Endothelial cell of umbilical vein (primary cell): Measurements from ENCODE around the gene NOTCH2. TPM values are rescaled to one million over a fixed set of nuclear protein-coding genes. Genes with fewer than 3 reads are reported as not detected.

Source experiments
- BruUV-seq: library from RNA; stranded (reverse); fragments of 400-500 nt; replicated peaks from 2 replicates; lab custom pipeline; 2021; lab: Mats Ljungman, UMichigan
- CTCF ChIA-PET: fragments of 300-600, 350-600 bp; sonication (Branson Sonifier 250); formaldehyde crosslinking; loops from one replicate; lab custom pipeline; 2021; ENCODE audit warnings: antibody characterized with exemption, inconsistent platforms; lab: Charles Lee
- POLR2A ChIA-PET: fragments of 300-600, 350-600 bp; sonication (Branson Sonifier 250); formaldehyde crosslinking; loops from one replicate; lab custom pipeline; 2021; ENCODE audit warnings: antibody characterized with exemption, inconsistent platforms; lab: Charles Lee
- DNase-seq: peaks from one replicate; pipeline ENCODE4 v3.0.0-alpha.2; 2011; ENCODE audit warnings: low read depth, low spot score
- FAIRE-seq: peaks from 2 replicates; lab custom pipeline; 2011; peaks lifted over from hg19 to GRCh38; lab: Jason Lieb, UNC
- H2AFZ ChIP-seq: 2 replicates; pipeline ENCODE4 v1.6.0; 2012; ENCODE audit warnings: low read depth, low read length, control low read depth, inconsistent platforms
- H3K27ac ChIP-seq: 2 replicates; pipeline ENCODE4 v1.5.1; 2011; ENCODE audit warnings: low read depth, mild to moderate bottlenecking, control low read depth, low read length, moderate library complexity; ENCODE audit not compliant: insufficient read depth
- H3K27me3 ChIP-seq, 2 experiments: 2 replicates each; pipeline versions ENCODE4 v1.6.0 to v1.6.1; 2011; ENCODE audit warnings: low read length in 2 of 2, mixed read lengths in 1 of 2; ENCODE audit not compliant: control insufficient read depth in 2 of 2, insufficient read depth in 2 of 2
- H3K36me3 ChIP-seq, 2 experiments: 2 replicates in 1 of 2; 3 replicates in 1 of 2; pipeline ENCODE4 v1.5.1; 2011; ENCODE audit warnings: low read length in 2 of 2, mild to moderate bottlenecking in 1 of 2, moderate library complexity in 1 of 2; ENCODE audit not compliant: control insufficient read depth in 2 of 2, insufficient read depth in 2 of 2; ENCODE audit errors: extremely low read depth in 1 of 2
- H3K4me1 ChIP-seq: 3 replicates; pipeline ENCODE4 v1.5.1; 2011; ENCODE audit warnings: mild to moderate bottlenecking, low read length; ENCODE audit not compliant: control insufficient read depth, insufficient read depth; ENCODE audit errors: extremely low read depth
- H3K4me2 ChIP-seq: 2 replicates; pipeline ENCODE4 v1.6.1; 2011; ENCODE audit warnings: low read length, control low read depth, mixed read lengths; ENCODE audit not compliant: insufficient read depth
- H3K4me3 ChIP-seq, 3 experiments: fragments of 200-600 bp in 1 of 3; sonication (generic), shearing (Covaris generic) in 1 of 3; replicated peaks in 1 of 3; 2 replicates each; pipeline ENCODE4 v1.5.1; 2011 to 2016; ENCODE audit warnings: control low read depth in 3 of 3, low read length in 3 of 3, mild to moderate bottlenecking in 2 of 3, inconsistent platforms in 1 of 3, low read depth in 1 of 3, moderate library complexity in 1 of 3; ENCODE audit not compliant: insufficient read depth in 1 of 3
- H3K79me2 ChIP-seq: 2 replicates; pipeline ENCODE4 v1.6.0; 2012; ENCODE audit warnings: low read length, inconsistent platforms; ENCODE audit not compliant: control insufficient read depth, insufficient read depth
- H3K9ac ChIP-seq: replicated peaks from 2 replicates; pipeline ENCODE3; 2011; ENCODE audit warnings: low read length, control low read depth; ENCODE audit not compliant: insufficient read depth; ENCODE audit errors: extremely low read depth
- H3K9me1 ChIP-seq: replicated peaks from 3 replicates; pipeline ENCODE4 v1.6.0; 2011; ENCODE audit warnings: mild to moderate bottlenecking, low read length; ENCODE audit not compliant: control insufficient read depth, insufficient read depth; ENCODE audit errors: extremely low read depth
- H3K9me3 ChIP-seq: replicated peaks from 2 replicates; pipeline ENCODE4 v1.5.1; 2012; ENCODE audit warnings: low read length, inconsistent platforms; ENCODE audit not compliant: control insufficient read depth, insufficient read depth
- H4K20me1 ChIP-seq: replicated peaks from 2 replicates; pipeline ENCODE3; 2011; ENCODE audit warnings: mild to moderate bottlenecking, low read length; ENCODE audit not compliant: control insufficient read depth, insufficient read depth; ENCODE audit errors: extremely low read depth
- CTCF ChIP-seq, 2 donors: IDR thresholded peaks; 1 replicate in 1 of 2; 2 replicates in 1 of 2; pipeline ENCODE4 v1.5.1; 2011; ENCODE audit warnings: low read length in 2 of 2, mild to moderate bottlenecking in 2 of 2, moderate library complexity in 2 of 2, control low read depth in 1 of 2, inconsistent platforms in 1 of 2, low read depth in 1 of 2; ENCODE audit not compliant: insufficient read depth in 1 of 2; ENCODE audit errors: extremely low read depth in 1 of 2
- EZH2 ChIP-seq: IDR thresholded peaks from 2 replicates; pipeline ENCODE4 v1.6.1; 2012; ENCODE audit warnings: borderline replicate concordance, low read depth, mild to moderate bottlenecking, moderate library complexity, low read length, inconsistent platforms; ENCODE audit not compliant: severe bottlenecking
- FOS ChIP-seq: IDR thresholded peaks from 2 replicates; pipeline ENCODE4 v1.6.1; 2011; ENCODE audit warnings: mild to moderate bottlenecking, low read length, moderate library complexity, borderline replicate concordance; ENCODE audit not compliant: insufficient read depth
- JUN ChIP-seq: IDR thresholded peaks from 2 replicates; pipeline ENCODE4 v1.6.1; 2011; ENCODE audit warnings: borderline replicate concordance, low read depth; ENCODE audit not compliant: insufficient read length, insufficient read depth
- MAX ChIP-seq: IDR thresholded peaks from 2 replicates; pipeline ENCODE4 v1.6.1; 2011; ENCODE audit not compliant: insufficient read depth, insufficient read length
- POLR2A ChIP-seq: IDR thresholded peaks from 2 replicates; pipeline ENCODE4 v1.6.1; 2012; ENCODE audit warnings: low read depth, mild to moderate bottlenecking, control low read depth, low read length
- POLR2AphosphoS5 ChIP-seq: IDR thresholded peaks from 2 replicates; pipeline ENCODE4 v1.6.1; 2012; ENCODE audit warnings: low read depth, mild to moderate bottlenecking, control low read depth, low read length, moderate library complexity; ENCODE audit not compliant: insufficient read depth
- dilution Hi-C: fragments of 300-500 bp; cut with MboI; formaldehyde crosslinking; loops from one replicate; pipeline ENCODE4 v1.15.0; 2019; ENCODE audit warnings: low sequenced_read_pairs; ENCODE audit not compliant: extremely low pct_ligation_motif_present
- intact Hi-C: fragments of 100-400 bp; cut with micrococcal nuclease; formaldehyde crosslinking; loops from one replicate; pipeline ENCODE4 v1.10.0; 2022
- polyA plus RNA-seq, 4 experiments: library from polyadenylated mRNA; depleted of rRNA in 3 of 4; stranded (reverse) in 3 of 4; unstranded in 1 of 4; fragments of >200 nt; gene quantifications; 2 replicates each; pipeline versions ENCODE4 v1.2.1 to v1.2.3, GENCODE V29; 2011 to 2012; ENCODE audit warnings: missing spikeins in 1 of 4
- total RNA-seq: library from RNA; stranded (reverse); gene quantifications from 2 replicates; pipeline ENCODE4 v1.2.3, GENCODE V29; 2021

NOTCH2 gene
- total and polyA plus RNA-seq, 2 donors (not counting 3 experiments of a cell fraction or from before 2014, with no cell fraction given) = 14.3 to 49.1 TPM

- TF ChIP-seq JUN = no peak
- no peak for TF ChIP-seq CTCF (IDR thresholded peaks at IDR 0.05; ENCODE audit: extremely low read depth in 1 of 2, insufficient read depth in 1 of 2, low read depth in 1 of 2, low read length in 2 of 2)
- no peak for TF ChIP-seq MAX
- no peak for TF ChIP-seq POLR2AphosphoS5
- no peak for TF ChIP-seq FOS
- no peak for TF ChIP-seq EZH2
- TF ChIP-seq POLR2A = no peak
- dilution Hi-C loops = no loop called here
- FAIRE-seq (no peak), DNase-seq (peak; percentile 16)
- no peaks in the 10 kb centered on the region for H4K20me1 ChIP-seq
- H3K27me3 ChIP-seq = no peaks in the 10 kb centered on the region
- intact Hi-C loops = no loop called here
- no peak overlapping the region for H3K27ac ChIP-seq
- ChIA-PET POLR2A (no interaction called here), CTCF (interaction anchor here (0.8 to 5.4 kb wide), 4 partner anchors 9 to 16 kb away, joined by 3 to 30 read pairs (median 4); no protein-coding TSS in a partner anchor)
- peaks cover 12% of the 10 kb centered on the region for H3K4me1 ChIP-seq
- H3K9ac ChIP-seq = no peak overlapping the region
- no peak overlapping the region for H2AFZ ChIP-seq
- no peaks in the 10 kb centered on the region for H3K79me2 ChIP-seq
- no peaks in the 10 kb centered on the region for H3K9me3 ChIP-seq
- peaks cover 2 to 3% of the 10 kb centered on the region in 2 experiments for H3K36me3 ChIP-seq
- no peaks in the 10 kb centered on the region for H3K9me1 ChIP-seq
- no peak overlapping the region for H3K4me3 ChIP-seq
- H3K4me2 ChIP-seq = no peak overlapping the region
- no TSS peak for BruUV-seq
These were observed 109.9 kb downstream of the NOTCH2 start for GRCh38 chr1:119959268-119960220.
